GM13977 (cell line): ENCODE data around the gene GNAO1.

Experiments
- DNase-seq: peaks from one replicate; pipeline ENCODE4 v3.0.0; 2012; ENCODE audit warnings: low spot score
- CTCF ChIP-seq: IDR thresholded peaks from 2 replicates; pipeline ENCODE4 v1.5.1; 2012; ENCODE audit warnings: mild to moderate bottlenecking, control low read depth; ENCODE audit not compliant: insufficient read depth; ENCODE audit errors: extremely low read depth, missing control alignments
- in situ Hi-C: fragments of 300-500 bp; cut with MboI; formaldehyde crosslinking; loops from one replicate; pipeline ENCODE4 v1.12.0; 2022; ENCODE audit warnings: low sequenced_read_pairs, low pct_unique_long_range_greater_than_20kb, mixed read lengths, inconsistent platforms; ENCODE audit not compliant: unreplicated experiment

The GNAO1 gene

GRCh38 chr16:56279132-56279531, 87.8 kb downstream of the GNAO1 start:
- DNase-seq: no peak
- no peak for TF ChIP-seq CTCF
- in situ Hi-C loops: no loop called here

GRCh38 chr16:56279914-56280313, 88.6 kb downstream of the GNAO1 start:
- DNase-seq: no peak
- in situ Hi-C loops: no loop called here
- TF ChIP-seq CTCF: no peak

- DNase-seq: peak; percentile 30
- TF ChIP-seq CTCF: peak; percentile 30
- in situ Hi-C loops: no loop called here
Measured at GRCh38 chr16:56281249-56281805, 90.0 kb downstream of the GNAO1 start.

DNA sequence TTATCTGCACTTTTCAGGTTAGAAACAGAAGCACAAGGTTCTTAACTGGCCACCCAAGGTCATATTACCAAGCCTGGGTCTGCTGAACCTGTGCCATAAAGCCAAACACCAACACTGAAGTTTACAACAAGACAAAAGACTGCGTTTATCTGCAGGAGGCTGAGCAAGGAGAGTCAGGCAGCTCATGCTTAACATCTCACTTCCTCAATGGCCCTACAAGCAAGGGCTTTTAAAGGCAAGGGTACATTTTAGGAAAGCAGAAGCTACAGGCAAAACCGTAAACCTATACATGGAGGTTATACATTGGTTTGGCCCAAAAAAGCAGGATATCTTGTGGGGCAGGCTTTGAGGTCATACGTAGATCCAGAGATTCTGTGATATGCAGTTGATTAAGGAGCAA, 91.2 kb downstream of the GNAO1 start:
- in situ Hi-C loops: no loop called here
- no peak for DNase-seq
- no peak for TF ChIP-seq CTCF

GRCh38 chr16:56284521-56284920, 93.2 kb downstream of the GNAO1 start:
- TF ChIP-seq CTCF: no peak
- no peak for DNase-seq
- in situ Hi-C loops: no loop called here

DNA sequence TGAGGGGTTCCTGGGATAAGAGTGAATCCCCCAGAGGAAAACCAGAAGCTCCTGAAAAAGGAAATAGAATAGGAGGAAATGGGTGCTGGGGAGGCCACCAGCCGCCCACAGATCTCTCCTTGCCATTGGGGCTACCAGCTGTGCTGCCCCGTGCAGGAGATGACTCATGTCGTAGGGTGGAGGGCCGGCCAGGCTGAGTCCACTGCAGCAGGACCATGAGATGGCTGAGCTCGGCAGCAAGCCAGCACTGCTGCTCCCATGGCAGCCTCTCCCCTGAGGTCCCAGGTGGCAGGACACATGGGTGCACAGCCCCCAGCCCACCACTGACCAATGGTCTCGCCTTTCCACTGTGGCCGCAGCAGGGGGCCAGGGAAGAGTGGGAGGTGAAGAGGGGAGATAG, 95.5 kb downstream of the GNAO1 start:
- in situ Hi-C loops: no loop called here
- TF ChIP-seq CTCF: no peak
- no peak for DNase-seq

DNA sequence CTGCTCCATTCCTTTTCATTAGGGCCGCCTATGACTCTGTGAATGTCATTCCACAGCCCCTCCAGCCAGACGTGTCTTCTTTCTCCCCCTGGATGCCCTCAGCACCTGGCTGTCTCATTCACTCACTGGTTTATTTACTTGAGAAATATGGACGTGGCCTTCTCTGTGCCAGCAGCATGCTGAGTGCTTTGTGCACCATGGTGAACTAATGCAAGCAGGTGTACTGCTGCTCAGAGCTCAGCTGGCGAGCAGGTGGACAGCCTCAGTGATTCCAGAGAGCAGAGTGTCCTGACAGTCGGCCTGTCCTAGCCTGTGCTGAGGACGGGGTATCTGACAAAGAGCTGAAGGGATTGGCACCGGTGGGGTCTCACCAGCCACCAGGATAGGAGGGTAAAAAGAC, 96.7 kb downstream of the GNAO1 start:
- in situ Hi-C loops: no loop called here
- DNase-seq: no peak

More for the DNA sequence above, 96.7 kb downstream of the GNAO1 start:
- no peak for TF ChIP-seq CTCF
